ENCODE measurements around the gene ASB2. TPM values are rescaled to one million over a fixed set of nuclear protein-coding genes. Genes with fewer than 3 reads are reported as not detected.
A peak's percentile ranks its signal among the peaks of the same experiment; 100 is the strongest.

The ASB2 gene
- total and polyA plus RNA-seq, 4 donors: 0.50 to 4.0 (median 1.8) TPM

DNA sequence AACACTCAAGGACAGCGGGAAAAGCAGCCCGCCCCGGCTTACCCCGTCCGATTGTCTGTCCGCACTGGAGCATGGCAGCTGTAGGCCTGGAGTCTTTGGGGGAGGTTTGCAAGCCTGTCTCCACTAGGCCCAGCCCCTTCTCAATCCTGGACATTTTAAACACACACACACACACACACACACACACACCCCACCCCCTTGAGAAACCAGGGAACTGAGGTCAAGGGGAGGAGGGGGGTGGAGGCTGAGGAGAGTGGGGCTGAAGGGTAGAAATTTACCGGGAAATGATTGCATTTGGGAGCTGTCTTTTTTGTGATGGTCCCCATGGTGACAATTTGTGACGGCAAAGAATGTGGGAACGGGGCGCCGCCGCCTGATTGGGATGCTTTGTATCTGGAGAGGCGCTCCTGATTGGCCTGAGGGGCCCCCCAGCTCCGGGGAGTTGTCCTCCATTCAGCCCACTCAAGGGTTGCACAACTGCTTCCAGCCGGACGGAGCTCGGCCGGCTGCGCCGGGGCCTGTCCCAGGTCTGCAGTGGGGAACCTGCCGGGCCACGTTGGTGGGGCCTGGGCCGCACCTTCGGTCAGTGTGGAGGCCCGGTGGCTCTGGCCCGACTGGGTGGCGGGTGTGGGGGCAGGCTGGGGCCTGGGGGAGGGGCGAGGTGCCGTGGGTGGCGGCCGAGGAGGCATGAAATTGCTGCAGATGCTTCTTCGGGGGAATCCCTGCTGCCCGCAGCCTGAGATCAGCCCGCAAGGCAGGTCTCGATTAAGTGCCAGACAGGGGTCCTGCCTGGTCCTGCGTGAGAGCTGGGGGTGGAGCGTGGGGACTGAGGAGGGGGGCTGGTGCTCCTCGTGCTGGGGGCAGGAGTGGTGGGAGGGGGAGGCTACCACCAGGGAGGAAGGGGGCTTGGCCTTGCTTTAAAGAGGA is 49.2 kb downstream of the ASB2 start, which contains the start of gene FAM181A:
TSS of gene FAM181A (plus strand) at position 472 of the 927 bp plus-strand sequence. CDS start 942 bp downstream, outside the sequence.
- DNase-seq (ENCODE audit: low read depth in 4 of 6, low spot score in 6 of 6): peak in 5 of 6 donors; percentile 67 to 92 (median 73)
- Histone ChIP-seq H3K36me3 (ENCODE audit: control insufficient read depth, insufficient read depth, low read length) (peaks cover 27% of the 10 kb centered on the region), H3K27ac (ENCODE audit: low read depth, low read length) (peak within 1 kb of the TSS; percentile 86), H3K4me1 (ENCODE audit: control insufficient read depth, insufficient read depth, low read length) (peaks cover 72% of the 10 kb centered on the region), H3K27me3 (ENCODE audit: control insufficient read depth, insufficient read depth, low read length) (no peaks in the 10 kb centered on the region), H3K9me3 (ENCODE audit: control insufficient read depth, insufficient read depth, low read length) (no peaks in the 10 kb centered on the region), H3K4me3 (ENCODE audit: low read depth, low read length) (peak within 1 kb of the TSS; percentile 9)
- WGBS (ENCODE audit: insufficient coverage): 13% methylated on average over 32 of the region's 38 CpGs

DNA sequence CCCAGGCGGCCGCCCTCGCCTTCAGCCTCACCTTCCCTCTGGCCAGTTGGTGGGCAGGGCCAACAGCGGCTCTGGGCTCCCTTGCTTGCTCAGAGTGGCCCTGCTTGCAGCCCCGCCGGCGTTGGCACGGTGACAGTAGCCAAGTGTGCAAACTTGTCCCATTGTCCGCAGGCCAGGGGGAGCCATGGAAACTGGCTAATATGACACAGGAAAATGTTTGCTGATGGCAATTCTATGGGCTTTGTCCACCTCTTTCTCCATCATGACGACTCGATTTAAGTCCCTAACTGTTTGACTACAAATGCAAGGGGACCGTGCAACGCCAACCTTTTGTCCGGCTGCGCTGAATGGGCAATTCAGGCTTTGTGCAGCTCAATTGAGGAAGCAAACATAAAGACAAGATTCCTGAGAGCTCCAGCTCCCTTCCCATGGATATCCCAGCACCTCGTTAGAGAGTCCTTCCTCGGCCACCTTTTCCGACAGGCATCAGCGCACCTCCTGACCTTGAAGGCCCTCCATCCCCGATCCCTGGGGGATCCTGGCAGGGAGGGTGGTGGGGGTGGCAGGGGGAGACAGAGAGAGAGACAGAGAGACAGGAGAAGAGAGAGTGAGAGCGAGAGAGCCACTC is 50.0 kb downstream of the ASB2 start:
- H3K4me3 ChIP-seq (ENCODE audit: low read depth, low read length): no peak overlapping the region
- DNase-seq (ENCODE audit: low read depth in 4 of 6, low spot score in 6 of 6): peak; percentile 56 to 92 (median 80)
- H3K36me3 ChIP-seq (ENCODE audit: control insufficient read depth, insufficient read depth, low read length): peaks cover 27% of the 10 kb centered on the region
- WGBS (ENCODE audit: insufficient coverage): 31% methylated on average over 16 of the region's 21 CpGs
- no peaks in the 10 kb centered on the region for H3K9me3 ChIP-seq (ENCODE audit: control insufficient read depth, insufficient read depth, low read length)
- H3K27me3 ChIP-seq (ENCODE audit: control insufficient read depth, insufficient read depth, low read length): no peaks in the 10 kb centered on the region
- H3K4me1 ChIP-seq (ENCODE audit: control insufficient read depth, insufficient read depth, low read length): peaks cover 67% of the 10 kb centered on the region
- H3K27ac ChIP-seq (ENCODE audit: low read depth, low read length): peak overlapping the region; percentile 86

DNA sequence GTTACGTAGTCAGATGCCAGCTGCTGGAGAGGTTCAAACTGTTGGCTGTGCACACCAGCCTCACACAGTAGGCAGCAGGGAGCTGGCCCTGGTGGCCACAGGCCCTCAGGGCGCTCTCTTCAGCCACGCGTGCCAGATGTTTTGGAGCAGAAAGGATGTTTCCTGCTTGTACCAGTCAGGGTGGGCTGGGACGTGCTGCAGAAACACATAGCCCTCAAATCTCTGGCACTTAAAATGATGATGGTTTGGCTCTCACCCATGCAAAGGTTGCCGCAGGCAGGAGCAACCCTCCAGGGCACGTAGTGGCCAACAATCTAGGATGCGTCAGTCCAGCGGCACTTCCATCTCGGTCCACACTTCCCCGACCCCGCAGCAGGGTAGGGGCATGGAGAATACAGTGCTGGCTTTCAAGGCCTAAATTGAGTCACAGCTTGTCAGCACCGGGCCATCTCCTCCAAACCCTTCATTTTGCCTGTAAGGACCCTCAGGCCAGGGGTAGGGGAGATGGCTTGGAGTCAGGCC is 50.9 kb downstream of the ASB2 start:
- H3K36me3 ChIP-seq (ENCODE audit: control insufficient read depth, insufficient read depth, low read length): peaks cover 23% of the 10 kb centered on the region
- no peaks in the 10 kb centered on the region for H3K27me3 ChIP-seq (ENCODE audit: control insufficient read depth, insufficient read depth, low read length)
- no peaks in the 10 kb centered on the region for H3K9me3 ChIP-seq (ENCODE audit: control insufficient read depth, insufficient read depth, low read length)
- H3K4me1 ChIP-seq (ENCODE audit: control insufficient read depth, insufficient read depth, low read length): peaks cover 67% of the 10 kb centered on the region
- no peak for DNase-seq (ENCODE audit: low read depth in 4 of 6, low spot score in 6 of 6)
- 82% methylated on average over 11 of the region's 13 CpGs for WGBS (ENCODE audit: insufficient coverage)
- peak overlapping the region; percentile 86 for H3K27ac ChIP-seq (ENCODE audit: low read depth, low read length)
- H3K4me3 ChIP-seq (ENCODE audit: low read depth, low read length): no peak overlapping the region

DNA sequence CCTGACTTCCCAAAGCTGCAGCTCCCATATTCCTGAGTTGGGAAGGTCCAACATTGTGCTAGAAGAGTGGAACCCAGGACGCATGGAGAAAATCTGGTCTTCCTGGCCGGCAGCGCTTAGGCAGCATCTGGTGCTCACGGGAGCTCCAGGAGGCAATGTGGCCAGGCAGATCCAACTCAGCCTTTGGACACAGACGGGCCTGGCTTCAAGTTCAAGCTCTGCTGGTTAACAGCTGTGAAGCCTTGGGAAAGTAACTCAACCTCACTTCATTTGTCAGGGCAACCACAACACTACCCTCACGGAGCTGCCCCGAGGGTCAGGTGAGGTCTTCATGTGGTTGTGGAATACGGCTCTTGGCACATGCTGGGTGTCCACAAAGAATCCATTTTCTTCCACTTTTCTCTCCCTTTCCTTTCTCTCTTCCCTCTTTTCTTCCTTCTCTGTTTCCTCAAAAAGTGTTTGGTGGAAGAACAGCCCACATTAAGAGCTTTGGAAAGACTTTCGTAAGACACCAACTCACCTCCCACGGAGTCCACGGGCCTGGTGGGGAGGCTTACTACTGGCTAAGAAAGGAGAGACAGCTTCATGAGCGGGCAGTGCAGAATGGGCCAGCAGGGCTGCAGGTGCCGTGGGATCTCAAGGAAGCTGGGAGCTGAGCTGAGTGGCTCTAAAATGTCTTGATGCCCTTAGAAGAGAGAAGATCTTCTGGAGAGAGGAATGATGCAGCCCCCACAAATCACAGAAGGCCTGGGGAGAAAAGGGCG is 51.6 kb downstream of the ASB2 start:
- no peaks in the 10 kb centered on the region for H3K9me3 ChIP-seq (ENCODE audit: control insufficient read depth, insufficient read depth, low read length)
- H3K36me3 ChIP-seq (ENCODE audit: control insufficient read depth, insufficient read depth, low read length): peaks cover 20% of the 10 kb centered on the region
- no peak overlapping the region for H3K4me3 ChIP-seq (ENCODE audit: low read depth, low read length)
- H3K4me1 ChIP-seq (ENCODE audit: control insufficient read depth, insufficient read depth, low read length): peaks cover 66% of the 10 kb centered on the region
- H3K27me3 ChIP-seq (ENCODE audit: control insufficient read depth, insufficient read depth, low read length): no peaks in the 10 kb centered on the region
- no peak overlapping the region for H3K27ac ChIP-seq (ENCODE audit: low read depth, low read length)
- no peak for DNase-seq (ENCODE audit: low read depth in 4 of 6, low spot score in 6 of 6)
- whole genome bisulfite sequencing (ENCODE audit: insufficient coverage): 89% methylated on average over 9 of the region's 14 CpGs

DNA sequence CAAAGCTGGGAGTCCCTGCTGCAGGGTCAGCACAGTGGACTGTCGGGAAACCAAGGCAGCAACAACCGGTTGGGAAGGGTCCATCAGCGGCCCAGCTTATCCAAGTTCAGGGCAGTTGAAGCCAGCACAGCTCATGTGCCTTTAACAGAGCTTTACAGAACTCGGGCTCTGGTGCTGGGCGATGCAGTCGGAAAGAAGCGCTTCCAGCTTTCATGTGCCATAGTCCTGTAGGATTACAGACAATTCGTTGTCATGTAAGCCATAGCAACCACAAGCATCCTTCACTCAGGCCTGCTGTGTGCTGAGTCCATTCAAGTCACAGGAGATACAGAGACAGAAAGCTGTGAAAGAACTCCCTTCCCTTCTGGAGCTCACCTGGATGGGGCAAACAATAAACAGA is 52.7 kb downstream of the ASB2 start:
- Histone ChIP-seq H3K9me3 (ENCODE audit: control insufficient read depth, insufficient read depth, low read length) (no peaks in the 10 kb centered on the region), H3K36me3 (ENCODE audit: control insufficient read depth, insufficient read depth, low read length) (peaks cover 9% of the 10 kb centered on the region), H3K4me1 (ENCODE audit: control insufficient read depth, insufficient read depth, low read length) (peaks cover 55% of the 10 kb centered on the region), H3K4me3 (ENCODE audit: low read depth, low read length) (no peak overlapping the region), H3K27me3 (ENCODE audit: control insufficient read depth, insufficient read depth, low read length) (no peaks in the 10 kb centered on the region), H3K27ac (ENCODE audit: low read depth, low read length) (no peak overlapping the region)
- DNase-seq (ENCODE audit: low read depth in 4 of 6, low spot score in 6 of 6): peak in 2 of 6 donors; percentile 30 to 85
- 48% methylated on average over 8 of the region's 8 CpGs for WGBS (ENCODE audit: insufficient coverage)

DNA sequence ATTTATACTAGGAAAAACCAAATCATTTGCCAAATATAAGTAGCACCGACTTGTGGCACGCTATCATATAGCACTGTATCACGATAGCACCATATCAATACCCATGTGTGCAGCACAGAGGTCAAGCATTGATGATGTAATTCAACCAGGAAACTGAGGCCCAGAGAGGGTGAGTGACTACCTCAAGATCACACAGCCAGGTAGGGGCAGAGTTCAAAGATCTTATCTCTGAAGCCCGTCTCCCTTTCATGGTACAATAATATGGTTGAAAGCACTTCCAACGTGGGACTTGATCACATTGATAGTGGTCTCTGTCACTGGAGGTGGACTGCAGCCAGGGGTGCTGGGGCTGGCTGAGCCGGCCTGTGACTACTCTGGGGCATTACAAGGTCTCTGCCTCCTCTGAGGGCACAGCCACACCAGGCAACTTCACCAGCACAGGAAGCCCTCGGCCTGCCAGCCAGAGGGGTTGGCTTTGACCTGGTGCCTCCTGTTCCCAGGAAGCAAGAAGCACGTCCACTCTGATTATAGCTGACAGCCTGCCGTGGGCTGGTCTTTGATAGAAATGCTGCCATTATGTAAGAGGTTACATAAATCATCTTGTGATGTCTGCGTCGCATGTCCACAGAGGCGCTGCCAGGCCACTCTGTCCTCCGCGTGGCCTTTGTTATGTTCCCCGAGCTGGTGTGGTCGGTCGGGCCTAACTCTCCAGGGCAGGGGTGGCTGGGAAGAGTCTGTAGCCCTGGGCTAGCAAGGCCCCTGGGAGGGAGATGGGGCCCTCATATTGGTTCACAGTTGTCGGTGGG is 55.2 kb downstream of the ASB2 start:
- H3K9me3 ChIP-seq (ENCODE audit: control insufficient read depth, insufficient read depth, low read length): no peaks in the 10 kb centered on the region
- H3K27me3 ChIP-seq (ENCODE audit: control insufficient read depth, insufficient read depth, low read length): no peaks in the 10 kb centered on the region
- H3K27ac ChIP-seq (ENCODE audit: low read depth, low read length): no peak overlapping the region
- no peaks in the 10 kb centered on the region for H3K36me3 ChIP-seq (ENCODE audit: control insufficient read depth, insufficient read depth, low read length)
- peaks cover 30% of the 10 kb centered on the region for H3K4me1 ChIP-seq (ENCODE audit: control insufficient read depth, insufficient read depth, low read length)
- DNase-seq (ENCODE audit: low read depth in 4 of 6, low spot score in 6 of 6): no peak
- no peak overlapping the region for H3K4me3 ChIP-seq (ENCODE audit: low read depth, low read length)
- WGBS (ENCODE audit: insufficient coverage): 65% methylated on average over 14 of the region's 18 CpGs

DNA sequence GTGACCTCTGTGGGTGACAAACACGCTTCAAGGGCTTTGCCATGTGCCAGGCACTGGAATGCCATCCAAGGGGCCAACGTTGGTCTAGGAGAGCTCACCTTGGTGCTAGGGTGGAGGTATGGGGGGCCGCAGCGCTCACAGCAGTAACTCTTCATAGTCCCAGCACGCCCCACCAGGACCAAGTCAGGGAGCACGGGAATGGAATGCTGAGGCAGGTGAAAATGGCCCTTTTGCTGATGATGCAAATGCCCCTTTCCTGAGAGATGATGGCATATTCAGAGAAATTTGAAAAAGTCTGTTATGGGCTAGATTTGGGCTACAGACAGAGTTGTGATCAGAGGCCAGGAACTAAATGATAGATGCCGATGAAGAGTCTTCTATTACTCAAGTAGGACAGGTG is 59.2 kb downstream of the ASB2 start:
- no peak for DNase-seq (ENCODE audit: low read depth in 4 of 6, low spot score in 6 of 6)
- no peak overlapping the region for H3K27ac ChIP-seq (ENCODE audit: low read depth, low read length)
- 92% methylated on average over 6 of the region's 7 CpGs for WGBS (ENCODE audit: insufficient coverage)
- H3K27me3 ChIP-seq (ENCODE audit: control insufficient read depth, insufficient read depth, low read length): no peaks in the 10 kb centered on the region
- H3K36me3 ChIP-seq (ENCODE audit: control insufficient read depth, insufficient read depth, low read length): no peaks in the 10 kb centered on the region
- no peak overlapping the region for H3K4me3 ChIP-seq (ENCODE audit: low read depth, low read length)
- no peaks in the 10 kb centered on the region for H3K9me3 ChIP-seq (ENCODE audit: control insufficient read depth, insufficient read depth, low read length)
- peaks cover 14% of the 10 kb centered on the region for H3K4me1 ChIP-seq (ENCODE audit: control insufficient read depth, insufficient read depth, low read length)

DNA sequence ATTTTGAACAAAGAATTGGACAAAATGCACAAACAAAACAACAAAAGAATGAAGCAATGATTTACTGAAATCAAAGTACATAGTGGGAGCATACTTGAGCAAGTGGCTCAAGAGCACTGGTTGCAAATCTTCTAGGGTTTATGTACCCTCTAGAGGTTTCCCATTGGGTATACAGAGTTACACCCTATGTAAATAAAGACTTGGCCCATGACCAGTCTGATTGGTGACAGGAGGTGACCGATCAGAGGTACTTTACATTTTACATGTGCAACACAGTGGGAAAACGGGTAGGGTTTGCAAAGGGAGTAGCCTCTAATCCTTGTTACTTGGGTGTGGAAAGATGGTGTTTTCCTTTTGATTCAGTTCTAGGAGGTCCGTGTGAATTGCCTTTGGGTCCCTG is 59.9 kb downstream of the ASB2 start:
- Histone ChIP-seq H3K4me1 (ENCODE audit: control insufficient read depth, insufficient read depth, low read length) (peaks cover 14% of the 10 kb centered on the region), H3K9me3 (ENCODE audit: control insufficient read depth, insufficient read depth, low read length) (no peaks in the 10 kb centered on the region), H3K27ac (ENCODE audit: low read depth, low read length) (no peak overlapping the region), H3K27me3 (ENCODE audit: control insufficient read depth, insufficient read depth, low read length) (no peaks in the 10 kb centered on the region), H3K36me3 (ENCODE audit: control insufficient read depth, insufficient read depth, low read length) (no peaks in the 10 kb centered on the region), H3K4me3 (ENCODE audit: low read depth, low read length) (no peak overlapping the region)
- DNase-seq (ENCODE audit: low read depth in 4 of 6, low spot score in 6 of 6): no peak
- 60% methylated on average over 1 of the region's 3 CpGs for WGBS (ENCODE audit: insufficient coverage)

All from spinal cord (tissue), 10 donors.